ENCODE data around the gene TGM5. TPM values are rescaled to one million over a fixed set of nuclear protein-coding genes. Genes with fewer than 3 reads are reported as not detected.
A peak's percentile ranks its signal among the peaks of the same experiment; 100 is the strongest.
"Not testable (repeated sequence)": the region's sequence is repeated elsewhere in the genome, so short reads cannot be mapped to it uniquely, and the experiment has no call there.

TGM5 gene
- total RNA-seq: 1 to 10 TPM in 1 of 2 donors, under 1 TPM in 1; 0.95 to 2.0 TPM

- Mint-ChIP-seq H3K36me3 (no peaks in the 10 kb centered on the region), H3K4me3 (no peak within 1 kb of the TSS), H3K9me3 (no peaks in the 10 kb centered on the region), H3K27me3 (peaks cover 12 to 34% of the 10 kb centered on the region in 2 donors), H3K27ac (no peak within 1 kb of the TSS), H3K4me1 (ENCODE audit: low read depth in 2 of 2) (peaks cover 0 to 12% of the 10 kb centered on the region in 2 donors)
- ATAC-seq (no peak), DNase-seq (ENCODE audit: low spot score) (no peak)
These were observed at the start of gene TGM5 for GRCh38 chr15:43266834-43267233. Gene TGM5 (minus strand): TSS chr15:43266928. CDS start chr15:43266849, 79 bp downstream.

GRCh38 chr15:43314171-43314570 is 47.4 kb upstream of the TGM5 start:
- H3K9me3 Mint-ChIP-seq: no peaks in the 10 kb centered on the region
- ATAC-seq: no peak
- no peaks in the 10 kb centered on the region for H3K36me3 Mint-ChIP-seq
- H3K27ac Mint-ChIP-seq: no peak overlapping the region
- no peak overlapping the region for H3K4me3 Mint-ChIP-seq
- DNase-seq (ENCODE audit: low spot score): no peak
- H3K4me1 Mint-ChIP-seq (ENCODE audit: low read depth in 2 of 2): no peaks in the 10 kb centered on the region
- peaks cover 27 to 30% of the 10 kb centered on the region in 2 donors for H3K27me3 Mint-ChIP-seq

- DNase-seq (ENCODE audit: low spot score) (no peak), ATAC-seq (no peak)
- Mint-ChIP-seq H3K27ac (no peak overlapping the region), H3K4me3 (no peak overlapping the region), H3K36me3 (no peaks in the 10 kb centered on the region), H3K9me3 (no peaks in the 10 kb centered on the region), H3K27me3 (peaks cover 36 to 43% of the 10 kb centered on the region in 2 donors), H3K4me1 (ENCODE audit: low read depth in 2 of 2) (peaks cover 0 to 3% of the 10 kb centered on the region in 2 donors)
These were observed 45.6 kb upstream of the TGM5 start for GRCh38 chr15:43312378-43312777.

- no peaks in the 10 kb centered on the region for H3K4me1 Mint-ChIP-seq (ENCODE audit: low read depth in 2 of 2)
- H3K9me3 Mint-ChIP-seq: no peaks in the 10 kb centered on the region
- H3K36me3 Mint-ChIP-seq: no peaks in the 10 kb centered on the region
- H3K27me3 Mint-ChIP-seq: peaks cover 25 to 44% of the 10 kb centered on the region in 2 donors
- DNase-seq (ENCODE audit: low spot score): no peak
- ATAC-seq: no peak
- no peak within 1 kb of the TSS for H3K27ac Mint-ChIP-seq
- no peak within 1 kb of the TSS for H3K4me3 Mint-ChIP-seq
These were observed 35.6 kb upstream of the TGM5 start, which contains the start of gene TGM7 for GRCh38 chr15:43302205-43302817. Gene TGM7 (minus strand): TSS chr15:43302255.

- Mint-ChIP-seq H3K36me3 (no peaks in the 10 kb centered on the region), H3K4me3 (no peak overlapping the region), H3K4me1 (ENCODE audit: low read depth in 2 of 2) (no peaks in the 10 kb centered on the region), H3K9me3 (no peaks in the 10 kb centered on the region), H3K27me3 (peaks cover 24 to 41% of the 10 kb centered on the region in 2 donors), H3K27ac (no peak overlapping the region)
- DNase-seq (ENCODE audit: low spot score) (no peak), ATAC-seq (no peak)
These were observed 33.2 kb upstream of the TGM5 start for GRCh38 chr15:43299884-43300283.

- H3K36me3 Mint-ChIP-seq: no peaks in the 10 kb centered on the region
- no peak for ATAC-seq
- H3K4me1 Mint-ChIP-seq (ENCODE audit: low read depth in 2 of 2): no peaks in the 10 kb centered on the region
- H3K9me3 Mint-ChIP-seq: no peaks in the 10 kb centered on the region
- peaks cover 29 to 44% of the 10 kb centered on the region in 2 donors for H3K27me3 Mint-ChIP-seq
- H3K27ac Mint-ChIP-seq: no peak overlapping the region
- no peak overlapping the region for H3K4me3 Mint-ChIP-seq
- no peak for DNase-seq (ENCODE audit: low spot score)
These were observed 32.7 kb upstream of the TGM5 start for GRCh38 chr15:43299411-43299810.

- Mint-ChIP-seq H3K9me3 (no peaks in the 10 kb centered on the region), H3K36me3 (no peaks in the 10 kb centered on the region), H3K4me1 (ENCODE audit: low read depth in 2 of 2) (peaks cover 0 to 3% of the 10 kb centered on the region in 2 donors), H3K4me3 (no peak overlapping the region), H3K27ac (no peak overlapping the region), H3K27me3 (peaks cover 27 to 48% of the 10 kb centered on the region in 2 donors)
- no peak for DNase-seq (ENCODE audit: low spot score)
- no peak for ATAC-seq
These were observed 27.5 kb upstream of the TGM5 start for GRCh38 chr15:43294091-43294706.

GRCh38 chr15:43293432-43293831 is 26.7 kb upstream of the TGM5 start:
- H3K27ac Mint-ChIP-seq: no peak overlapping the region
- ATAC-seq: no peak
- H3K36me3 Mint-ChIP-seq: no peaks in the 10 kb centered on the region
- peaks cover 0 to 3% of the 10 kb centered on the region in 2 donors for H3K4me1 Mint-ChIP-seq (ENCODE audit: low read depth in 2 of 2)
- DNase-seq (ENCODE audit: low spot score): no peak
- no peaks in the 10 kb centered on the region for H3K9me3 Mint-ChIP-seq
- H3K4me3 Mint-ChIP-seq: no peak overlapping the region
- H3K27me3 Mint-ChIP-seq: peaks cover 27 to 48% of the 10 kb centered on the region in 2 donors

- peaks cover 0 to 3% of the 10 kb centered on the region in 2 donors for H3K4me1 Mint-ChIP-seq (ENCODE audit: low read depth in 2 of 2)
- H3K27me3 Mint-ChIP-seq: peaks cover 31 to 51% of the 10 kb centered on the region in 2 donors
- no peak for DNase-seq (ENCODE audit: low spot score)
- H3K36me3 Mint-ChIP-seq: no peaks in the 10 kb centered on the region
- H3K9me3 Mint-ChIP-seq: no peaks in the 10 kb centered on the region
- no peak overlapping the region for H3K27ac Mint-ChIP-seq
- ATAC-seq: no peak
- H3K4me3 Mint-ChIP-seq: no peak overlapping the region
These were observed 25.8 kb upstream of the TGM5 start for GRCh38 chr15:43292375-43293078.

- H3K9me3 Mint-ChIP-seq; DNase-seq (ENCODE audit: low spot score); H3K4me3 Mint-ChIP-seq; ATAC-seq; H3K4me1 Mint-ChIP-seq (ENCODE audit: low read depth in 2 of 2); H3K36me3 Mint-ChIP-seq; H3K27ac Mint-ChIP-seq: not testable (repeated sequence)
- H3K27me3 Mint-ChIP-seq: peaks cover 17 to 34% of the 10 kb centered on the region in 2 donors
These were observed 22.9 kb upstream of the TGM5 start for GRCh38 chr15:43289656-43290055.

GRCh38 chr15:43287254-43287653 is 20.5 kb upstream of the TGM5 start:
- Mint-ChIP-seq H3K9me3 (no peaks in the 10 kb centered on the region), H3K36me3 (no peaks in the 10 kb centered on the region), H3K27me3 (peaks cover 14 to 18% of the 10 kb centered on the region in 2 donors), H3K4me1 (ENCODE audit: low read depth in 2 of 2) (peaks cover 5 to 7% of the 10 kb centered on the region in 2 donors), H3K4me3 (no peak overlapping the region), H3K27ac (no peak overlapping the region)
- ATAC-seq (peak in 1 of 2 donors; percentile 44), DNase-seq (ENCODE audit: low spot score) (no peak)

- Mint-ChIP-seq H3K27ac (no peak overlapping the region), H3K4me3 (no peak overlapping the region), H3K27me3 (peaks cover 10 to 11% of the 10 kb centered on the region in 2 donors), H3K4me1 (ENCODE audit: low read depth in 2 of 2) (peaks cover 5 to 7% of the 10 kb centered on the region in 2 donors), H3K36me3 (no peaks in the 10 kb centered on the region), H3K9me3 (no peaks in the 10 kb centered on the region)
- ATAC-seq (peak in 1 of 2 donors; percentile 29), DNase-seq (ENCODE audit: low spot score) (no peak)
These were observed 19.3 kb upstream of the TGM5 start for GRCh38 chr15:43286074-43286473.

GRCh38 chr15:43285609-43286037 is 18.9 kb upstream of the TGM5 start:
- ATAC-seq: peak; percentile 64 to 72
- H3K27ac Mint-ChIP-seq: no peak overlapping the region
- H3K4me1 Mint-ChIP-seq (ENCODE audit: low read depth in 2 of 2): peaks cover 5 to 7% of the 10 kb centered on the region in 2 donors
- no peak for DNase-seq (ENCODE audit: low spot score)
- no peak overlapping the region for H3K4me3 Mint-ChIP-seq
- peaks cover 7 to 11% of the 10 kb centered on the region in 2 donors for H3K27me3 Mint-ChIP-seq
- no peaks in the 10 kb centered on the region for H3K9me3 Mint-ChIP-seq
- no peaks in the 10 kb centered on the region for H3K36me3 Mint-ChIP-seq

- DNase-seq (ENCODE audit: low spot score) (no peak), ATAC-seq (no peak)
- Mint-ChIP-seq H3K36me3 (no peaks in the 10 kb centered on the region), H3K9me3 (no peaks in the 10 kb centered on the region), H3K27ac (no peak overlapping the region), H3K27me3 (peaks cover 6 to 11% of the 10 kb centered on the region in 2 donors), H3K4me3 (no peak overlapping the region), H3K4me1 (ENCODE audit: low read depth in 2 of 2) (peaks cover 5 to 7% of the 10 kb centered on the region in 2 donors)
These were observed 16.8 kb upstream of the TGM5 start for GRCh38 chr15:43283526-43283925.

All from natural killer cell treated with Interleukin-12 subunit alpha and Interleukin-12 subunit beta and Interleukin-15 and Interleukin-18, amount 100 ng/mL, for 72 hours (primary cell).